ENCODE data around the gene PPM1A. TPM values are rescaled to one million over a fixed set of nuclear protein-coding genes. Genes with fewer than 3 reads are reported as not detected.

Gene PPM1A
- total RNA-seq, 1 donor from 2014 or later: 26.1 TPM

DNA sequence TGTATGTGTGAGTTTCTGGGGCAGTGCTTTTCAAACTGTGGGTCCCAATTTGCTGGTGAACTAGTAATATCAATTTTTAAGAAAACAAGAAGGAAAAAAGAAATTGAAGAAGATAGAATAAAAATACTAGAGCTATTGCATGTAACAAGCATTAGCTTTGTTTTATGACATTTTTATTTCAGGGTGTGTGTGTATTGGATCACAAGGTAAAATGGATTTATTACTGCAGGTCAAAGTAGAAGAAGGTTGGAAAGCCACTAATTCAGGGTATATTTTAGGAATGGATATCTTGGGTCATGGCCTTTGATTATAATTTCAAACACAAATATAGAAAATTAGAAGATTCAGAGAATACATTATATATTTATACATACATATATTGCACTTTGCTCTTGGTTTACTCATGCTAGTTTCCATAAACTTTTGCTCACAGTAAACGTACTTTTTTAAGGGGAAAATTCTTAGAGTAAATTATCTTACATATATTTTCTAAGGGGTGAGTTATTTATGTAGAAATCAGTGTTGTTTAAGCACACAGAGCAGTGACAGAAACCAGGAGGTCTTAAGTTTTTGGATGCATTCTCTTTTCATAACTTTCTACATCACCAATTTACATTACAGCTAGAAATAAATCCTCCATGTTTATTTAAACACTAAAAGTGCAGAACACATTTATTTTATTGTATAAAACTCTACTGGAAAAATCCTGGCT, 34.5 kb upstream of the PPM1A start:
- Histone ChIP-seq H3K27me3 (ENCODE audit: control insufficient read depth, insufficient read depth, low read length) (no peaks in the 10 kb centered on the region), H3K36me3 (ENCODE audit: control insufficient read depth, insufficient read depth, low read length) (no peaks in the 10 kb centered on the region), H3K4me3 (ENCODE audit: low read depth, low read length) (no peak overlapping the region)
- DNase-seq (ENCODE audit: low read depth): no peak
- TF ChIP-seq, protein P1, sequence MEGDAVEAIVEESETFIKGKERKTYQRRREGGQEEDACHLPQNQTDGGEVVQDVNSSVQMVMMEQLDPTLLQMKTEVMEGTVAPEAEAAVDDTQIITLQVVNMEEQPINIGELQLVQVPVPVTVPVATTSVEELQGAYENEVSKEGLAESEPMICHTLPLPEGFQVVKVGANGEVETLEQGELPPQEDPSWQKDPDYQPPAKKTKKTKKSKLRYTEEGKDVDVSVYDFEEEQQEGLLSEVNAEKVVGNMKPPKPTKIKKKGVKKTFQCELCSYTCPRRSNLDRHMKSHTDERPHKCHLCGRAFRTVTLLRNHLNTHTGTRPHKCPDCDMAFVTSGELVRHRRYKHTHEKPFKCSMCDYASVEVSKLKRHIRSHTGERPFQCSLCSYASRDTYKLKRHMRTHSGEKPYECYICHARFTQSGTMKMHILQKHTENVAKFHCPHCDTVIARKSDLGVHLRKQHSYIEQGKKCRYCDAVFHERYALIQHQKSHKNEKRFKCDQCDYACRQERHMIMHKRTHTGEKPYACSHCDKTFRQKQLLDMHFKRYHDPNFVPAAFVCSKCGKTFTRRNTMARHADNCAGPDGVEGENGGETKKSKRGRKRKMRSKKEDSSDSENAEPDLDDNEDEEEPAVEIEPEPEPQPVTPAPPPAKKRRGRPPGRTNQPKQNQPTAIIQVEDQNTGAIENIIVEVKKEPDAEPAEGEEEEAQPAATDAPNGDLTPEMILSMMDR (IDR thresholded peaks at IDR 0.05; ENCODE audit: insufficient read depth, low read length, poor library complexity, severe bottlenecking): no peak

DNA sequence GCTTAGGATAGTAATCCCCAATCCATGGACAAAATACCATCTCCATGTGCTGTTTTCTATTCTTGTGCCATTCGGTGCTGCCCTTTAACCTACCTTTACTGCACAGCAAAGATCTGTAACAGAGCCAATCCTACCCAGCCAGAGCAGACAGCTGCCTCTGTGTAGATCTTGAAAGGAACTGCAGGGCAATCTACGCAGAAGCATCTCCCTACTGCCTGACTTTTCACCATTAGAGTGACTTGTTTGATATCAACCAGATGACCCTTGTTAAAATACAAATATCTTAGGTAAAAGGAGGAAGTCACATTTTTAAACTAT, 33.9 kb upstream of the PPM1A start:
- TF ChIP-seq, protein P1 (IDR thresholded peaks at IDR 0.05; ENCODE audit: insufficient read depth, low read length, poor library complexity, severe bottlenecking): no peak
- DNase-seq (ENCODE audit: low read depth): no peak

DNA sequence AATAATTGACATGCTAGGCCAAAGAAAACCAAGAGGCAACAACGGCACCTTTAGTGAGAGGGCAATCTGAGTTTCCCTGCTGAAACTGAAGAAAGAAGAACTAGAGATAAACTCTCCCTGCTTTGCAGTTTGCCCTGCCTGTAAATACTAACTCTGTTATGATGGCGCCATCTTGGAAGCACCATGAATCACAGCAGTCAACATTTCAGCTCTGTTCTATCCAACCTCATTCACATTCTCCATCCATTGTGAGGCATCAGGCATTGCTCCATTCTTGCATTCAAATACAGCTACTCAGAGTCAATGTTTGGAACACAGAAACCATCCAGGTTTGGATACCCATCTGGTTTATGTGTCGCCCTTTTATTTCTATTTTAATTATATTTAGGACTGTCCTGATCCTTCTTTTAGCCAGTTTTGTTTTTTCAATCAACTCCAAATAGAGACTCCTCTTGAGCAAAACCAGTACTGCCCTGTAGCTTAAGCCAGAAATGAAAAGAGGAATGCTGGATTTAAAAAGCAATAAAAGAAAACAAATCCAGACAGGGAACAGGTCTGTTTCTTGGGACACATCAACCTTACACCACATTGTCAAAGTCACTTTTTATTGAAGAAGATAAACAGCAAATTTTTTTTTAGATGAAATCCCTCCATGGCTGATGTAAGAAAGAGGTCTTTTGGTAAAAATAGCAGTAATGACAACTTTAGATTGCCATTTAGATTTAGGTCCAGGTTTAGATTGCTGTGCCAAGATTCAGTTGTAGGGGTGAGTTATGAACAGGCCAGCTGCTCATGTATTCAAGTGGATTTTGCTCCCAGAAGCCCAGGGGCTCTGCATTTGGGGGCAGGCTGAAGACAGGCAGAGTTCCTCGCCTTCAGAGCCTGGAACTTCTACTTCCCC, 33.3 kb upstream of the PPM1A start:
- no peak for DNase-seq (ENCODE audit: low read depth)
- TF ChIP-seq, protein P1 (IDR thresholded peaks at IDR 0.05; ENCODE audit: insufficient read depth, low read length, poor library complexity, severe bottlenecking): no peak
- Histone ChIP-seq H3K4me3 (ENCODE audit: low read depth, low read length) (no peak overlapping the region), H3K27me3 (ENCODE audit: control insufficient read depth, insufficient read depth, low read length) (no peaks in the 10 kb centered on the region), H3K36me3 (ENCODE audit: control insufficient read depth, insufficient read depth, low read length) (no peaks in the 10 kb centered on the region)

More for the DNA sequence above, 33.9 kb upstream of the PPM1A start:
- H3K36me3 ChIP-seq (ENCODE audit: control insufficient read depth, insufficient read depth, low read length): no peaks in the 10 kb centered on the region
- H3K4me3 ChIP-seq (ENCODE audit: low read depth, low read length): no peak overlapping the region
- no peaks in the 10 kb centered on the region for H3K27me3 ChIP-seq (ENCODE audit: control insufficient read depth, insufficient read depth, low read length)

DNA sequence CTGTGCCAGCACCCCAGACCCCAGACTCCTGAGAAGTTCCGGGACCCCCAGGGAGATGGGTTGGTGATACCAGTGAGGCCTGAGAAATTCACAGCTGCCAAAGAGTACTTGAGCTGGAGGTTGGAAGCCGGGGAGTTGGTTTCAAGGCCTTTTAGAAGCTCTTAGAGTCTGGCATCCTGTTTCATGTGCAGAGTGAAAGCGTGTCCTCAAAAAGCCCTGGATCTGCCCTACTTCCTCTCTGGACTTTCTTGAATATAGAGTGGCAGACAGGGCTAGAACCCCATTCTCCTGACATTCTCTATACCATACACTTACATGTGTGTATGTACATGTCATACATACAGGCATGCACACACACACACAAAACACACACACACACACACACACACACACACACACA, 31.3 kb upstream of the PPM1A start:
- Histone ChIP-seq H3K27me3 (ENCODE audit: control insufficient read depth, insufficient read depth, low read length) (no peaks in the 10 kb centered on the region), H3K4me3 (ENCODE audit: low read depth, low read length) (no peak overlapping the region), H3K36me3 (ENCODE audit: control insufficient read depth, insufficient read depth, low read length) (no peaks in the 10 kb centered on the region)
- TF ChIP-seq, protein P1 (IDR thresholded peaks at IDR 0.05; ENCODE audit: insufficient read depth, low read length, poor library complexity, severe bottlenecking): no peak
- DNase-seq (ENCODE audit: low read depth): no peak

DNA sequence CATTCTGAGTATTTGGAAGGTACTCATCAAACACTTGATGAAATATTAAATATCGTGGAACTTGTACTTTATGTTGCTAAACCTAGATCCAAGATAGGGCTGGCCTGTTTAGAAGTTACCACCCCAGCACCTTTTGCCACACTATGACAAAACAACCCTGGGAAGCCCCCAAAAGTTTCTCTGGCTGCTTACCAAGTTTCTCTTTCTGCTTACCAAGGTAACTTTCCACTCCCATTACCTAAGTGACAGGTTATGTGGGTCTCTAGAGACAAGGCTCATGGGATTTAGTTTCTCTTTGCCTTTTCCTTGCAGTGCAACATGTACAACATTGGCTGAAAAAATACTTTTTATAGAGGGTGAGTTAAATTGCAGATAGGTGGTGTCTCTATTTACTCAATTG, 28.9 kb upstream of the PPM1A start:
- Histone ChIP-seq H3K36me3 (ENCODE audit: control insufficient read depth, insufficient read depth, low read length) (no peaks in the 10 kb centered on the region), H3K27me3 (ENCODE audit: control insufficient read depth, insufficient read depth, low read length) (no peaks in the 10 kb centered on the region), H3K4me3 (ENCODE audit: low read depth, low read length) (no peak overlapping the region)
- TF ChIP-seq, protein P1 (IDR thresholded peaks at IDR 0.05; ENCODE audit: insufficient read depth, low read length, poor library complexity, severe bottlenecking): no peak
- no peak for DNase-seq (ENCODE audit: low read depth)
